ENCODE data around the gene CYP2W1.

CYP2W1 gene, protein sequence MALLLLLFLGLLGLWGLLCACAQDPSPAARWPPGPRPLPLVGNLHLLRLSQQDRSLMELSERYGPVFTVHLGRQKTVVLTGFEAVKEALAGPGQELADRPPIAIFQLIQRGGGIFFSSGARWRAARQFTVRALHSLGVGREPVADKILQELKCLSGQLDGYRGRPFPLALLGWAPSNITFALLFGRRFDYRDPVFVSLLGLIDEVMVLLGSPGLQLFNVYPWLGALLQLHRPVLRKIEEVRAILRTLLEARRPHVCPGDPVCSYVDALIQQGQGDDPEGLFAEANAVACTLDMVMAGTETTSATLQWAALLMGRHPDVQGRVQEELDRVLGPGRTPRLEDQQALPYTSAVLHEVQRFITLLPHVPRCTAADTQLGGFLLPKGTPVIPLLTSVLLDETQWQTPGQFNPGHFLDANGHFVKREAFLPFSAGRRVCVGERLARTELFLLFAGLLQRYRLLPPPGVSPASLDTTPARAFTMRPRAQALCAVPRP

DNA sequence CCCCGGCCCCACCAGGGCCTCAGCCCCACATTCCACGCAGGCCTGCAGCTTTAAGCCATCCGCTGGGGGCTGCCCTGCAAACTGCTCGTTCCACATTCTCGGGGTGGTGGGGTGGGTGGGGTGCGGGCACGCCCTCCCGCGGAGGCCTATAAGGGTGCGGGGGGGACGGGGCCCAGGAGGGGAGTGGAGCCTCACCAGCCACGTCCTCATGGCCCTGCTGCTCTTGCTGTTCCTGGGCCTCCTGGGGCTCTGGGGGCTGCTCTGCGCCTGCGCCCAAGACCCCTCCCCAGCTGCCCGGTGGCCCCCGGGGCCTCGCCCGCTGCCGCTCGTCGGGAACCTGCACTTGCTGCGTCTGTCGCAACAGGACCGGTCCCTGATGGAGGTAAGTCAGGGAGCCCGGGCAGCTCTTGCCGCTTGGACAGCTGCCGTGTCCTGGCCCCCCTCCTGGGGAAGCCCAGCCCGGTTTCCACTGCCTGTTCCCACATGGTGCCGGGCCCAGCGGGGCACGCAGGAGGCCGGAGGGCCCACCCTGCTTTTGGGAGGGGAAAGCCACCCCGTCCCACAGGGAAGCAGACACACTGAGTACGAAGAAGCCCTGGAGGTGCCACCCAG lies at the start of gene CYP2W1:
Gene CYP2W1, plus strand, starts transcription at position 178 of the 612 bp plus-strand sequence. Its CDS starts 31 bp downstream, at position 209.
- no peaks in the 10 kb centered on the region for H3K4me1 ChIP-seq
- no peak within 1 kb of the TSS for H3K27ac ChIP-seq
- no peaks in the 10 kb centered on the region for H3K9me3 ChIP-seq (ENCODE audit: control insufficient read depth, low read length)
- no peaks in the 10 kb centered on the region for H3K36me3 ChIP-seq (ENCODE audit: control insufficient read depth, insufficient read depth, low read length)
- H3K79me2 ChIP-seq = no peaks in the 10 kb centered on the region
- H3K4me3 ChIP-seq (ENCODE audit: low read depth, low read length) = no peak within 1 kb of the TSS
- H2AFZ ChIP-seq = no peak within 1 kb of the TSS
- H3K4me2 ChIP-seq (ENCODE audit: low read length) = no peak within 1 kb of the TSS
- TF ChIP-seq, protein P1, sequence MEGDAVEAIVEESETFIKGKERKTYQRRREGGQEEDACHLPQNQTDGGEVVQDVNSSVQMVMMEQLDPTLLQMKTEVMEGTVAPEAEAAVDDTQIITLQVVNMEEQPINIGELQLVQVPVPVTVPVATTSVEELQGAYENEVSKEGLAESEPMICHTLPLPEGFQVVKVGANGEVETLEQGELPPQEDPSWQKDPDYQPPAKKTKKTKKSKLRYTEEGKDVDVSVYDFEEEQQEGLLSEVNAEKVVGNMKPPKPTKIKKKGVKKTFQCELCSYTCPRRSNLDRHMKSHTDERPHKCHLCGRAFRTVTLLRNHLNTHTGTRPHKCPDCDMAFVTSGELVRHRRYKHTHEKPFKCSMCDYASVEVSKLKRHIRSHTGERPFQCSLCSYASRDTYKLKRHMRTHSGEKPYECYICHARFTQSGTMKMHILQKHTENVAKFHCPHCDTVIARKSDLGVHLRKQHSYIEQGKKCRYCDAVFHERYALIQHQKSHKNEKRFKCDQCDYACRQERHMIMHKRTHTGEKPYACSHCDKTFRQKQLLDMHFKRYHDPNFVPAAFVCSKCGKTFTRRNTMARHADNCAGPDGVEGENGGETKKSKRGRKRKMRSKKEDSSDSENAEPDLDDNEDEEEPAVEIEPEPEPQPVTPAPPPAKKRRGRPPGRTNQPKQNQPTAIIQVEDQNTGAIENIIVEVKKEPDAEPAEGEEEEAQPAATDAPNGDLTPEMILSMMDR (IDR thresholded peaks at IDR 0.05) = no peak
- H3K27me3 ChIP-seq (ENCODE audit: control insufficient read depth, insufficient read depth, low read length) = no peaks in the 10 kb centered on the region
- H3K9ac ChIP-seq = no peak within 1 kb of the TSS

- no peak overlapping the region for H3K4me2 ChIP-seq (ENCODE audit: low read length)
- no peaks in the 10 kb centered on the region for H3K27me3 ChIP-seq (ENCODE audit: control insufficient read depth, insufficient read depth, low read length)
- no peak overlapping the region for H3K27ac ChIP-seq
- H3K79me2 ChIP-seq = peaks cover 2% of the 10 kb centered on the region
- H3K9me3 ChIP-seq (ENCODE audit: control insufficient read depth, low read length) = no peaks in the 10 kb centered on the region
- no peaks in the 10 kb centered on the region for H3K4me1 ChIP-seq
- H3K4me3 ChIP-seq (ENCODE audit: low read depth, low read length) = no peak overlapping the region
- no peak overlapping the region for H3K9ac ChIP-seq
- H3K36me3 ChIP-seq (ENCODE audit: control insufficient read depth, insufficient read depth, low read length) = no peaks in the 10 kb centered on the region
- TF ChIP-seq, protein P1 (IDR thresholded peaks at IDR 0.05) = no peak
- no peak overlapping the region for H2AFZ ChIP-seq
Observed at GRCh38 chr7:934469-935163, 48.4 kb upstream of the CYP2W1 start.

GRCh38 chr7:935164-935873 lies 47.7 kb upstream of the CYP2W1 start:
- no peaks in the 10 kb centered on the region for H3K9me3 ChIP-seq (ENCODE audit: control insufficient read depth, low read length)
- no peaks in the 10 kb centered on the region for H3K4me1 ChIP-seq
- TF ChIP-seq, protein P1 (IDR thresholded peaks at IDR 0.05) = no peak
- H3K9ac ChIP-seq = no peak overlapping the region
- no peak overlapping the region for H3K4me3 ChIP-seq (ENCODE audit: low read depth, low read length)
- H3K79me2 ChIP-seq = peaks cover 2% of the 10 kb centered on the region
- no peak overlapping the region for H3K4me2 ChIP-seq (ENCODE audit: low read length)
- H3K27ac ChIP-seq = no peak overlapping the region
- no peaks in the 10 kb centered on the region for H3K27me3 ChIP-seq (ENCODE audit: control insufficient read depth, insufficient read depth, low read length)
- no peaks in the 10 kb centered on the region for H3K36me3 ChIP-seq (ENCODE audit: control insufficient read depth, insufficient read depth, low read length)
- no peak overlapping the region for H2AFZ ChIP-seq

GRCh38 chr7:935874-936385 lies 47.1 kb upstream of the CYP2W1 start:
- Histone ChIP-seq H3K27me3 (ENCODE audit: control insufficient read depth, insufficient read depth, low read length) (no peaks in the 10 kb centered on the region), H3K9ac (no peak overlapping the region), H3K4me1 (no peaks in the 10 kb centered on the region), H3K4me2 (ENCODE audit: low read length) (no peak overlapping the region), H3K9me3 (ENCODE audit: control insufficient read depth, low read length) (no peaks in the 10 kb centered on the region), H2AFZ (no peak overlapping the region), H3K4me3 (ENCODE audit: low read depth, low read length) (no peak overlapping the region), H3K79me2 (peaks cover 2% of the 10 kb centered on the region), H3K27ac (no peak overlapping the region), H3K36me3 (ENCODE audit: control insufficient read depth, insufficient read depth, low read length) (no peaks in the 10 kb centered on the region)
- TF ChIP-seq, protein P1 (IDR thresholded peaks at IDR 0.05) = no peak
